H1 (cell line): ENCODE measurements around the gene CD200. TPM values are rescaled to one million over a fixed set of nuclear protein-coding genes. Genes with fewer than 3 reads are reported as not detected.

Source experiments
- RBBP5 ChIP-seq: IDR thresholded peaks from 2 replicates; pipeline ENCODE4 v1.7.1; 2012; ENCODE audit warnings: low read depth, mild to moderate bottlenecking, inconsistent platforms, low read length, moderate library complexity, borderline replicate concordance
- polyA plus RNA-seq, 7 experiments: library from polyadenylated mRNA; depleted of rRNA in 3 of 7; stranded (reverse) in 5 of 7; unstranded in 2 of 7; fragments of >200 nt in 5 of 7; fragments of 200-250 nt in 2 of 7; gene quantifications; 1 replicate in 5 of 7; 2 replicates in 1 of 7; 4 replicates in 1 of 7; pipeline versions ENCODE4 v1.2.1 to v1.2.3, GENCODE V29; 2011 to 2013; ENCODE audit warnings: missing spikeins in 2 of 7, mixed read lengths in 2 of 7
- total RNA-seq: library from RNA; stranded (reverse); fragmentation: NEBNext Ultra II Directional; extraction: Animal tissue kit (Norgen Biotek cat#: 25700); gene quantifications from 2 replicates; pipeline ENCODE4 v1.2.1, GENCODE V29; 2021

The CD200 gene
- total and polyA plus RNA-seq, 2 of the 8 experiments (the other 6 are each of a cell fraction or from before 2014, with no cell fraction given): 45.8 to 50.2 TPM

DNA sequence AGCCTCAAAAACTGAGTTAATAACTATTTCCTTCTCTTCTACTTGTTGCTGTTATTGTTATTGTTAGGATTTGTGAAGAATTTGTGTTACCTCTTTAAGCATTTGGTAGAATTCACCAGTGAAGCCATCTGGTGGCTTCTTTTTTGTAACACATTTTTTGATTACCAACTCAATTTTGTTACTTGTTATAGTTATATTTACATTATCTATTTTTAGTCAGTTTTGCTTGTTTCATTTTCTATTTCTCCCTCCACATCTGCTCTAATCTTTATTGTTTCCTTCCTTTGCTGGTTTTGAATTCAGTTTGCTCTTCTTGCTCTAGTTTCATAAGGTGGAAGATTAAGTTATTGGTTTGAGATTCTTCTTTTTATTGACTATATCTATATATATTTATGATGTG, 35.2 kb upstream of the CD200 start (continued):
- no peak for TF ChIP-seq RBBP5
- TF ChIP-seq, all 59 proteins: peak for 0
